ENCODE measurements around the gene PHPT1.
"Not testable (repeated sequence)": the region's sequence is repeated elsewhere in the genome, so short reads cannot be mapped to it uniquely, and the experiment has no call there.

The PHPT1 gene

GRCh38 chr9:136829412-136829811 is 19.8 kb upstream of the PHPT1 start:
- no peak for DNase-seq (ENCODE audit: low read depth)
- no peak for TF ChIP-seq CTCF (IDR thresholded peaks at IDR 0.05; ENCODE audit: low read depth, low read length, missing control alignments)
- H3K4me3 ChIP-seq (ENCODE audit: low read depth, low read length): no peak overlapping the region

GRCh38 chr9:136829981-136830885 is 19.0 kb upstream of the PHPT1 start:
- H3K4me3 ChIP-seq (ENCODE audit: low read depth, low read length): no peak overlapping the region
- DNase-seq (ENCODE audit: low read depth): no peak
- TF ChIP-seq CTCF (IDR thresholded peaks at IDR 0.05; ENCODE audit: low read depth, low read length, missing control alignments): no peak

- no peak for TF ChIP-seq CTCF (IDR thresholded peaks at IDR 0.05; ENCODE audit: low read depth, low read length, missing control alignments)
- H3K4me3 ChIP-seq (ENCODE audit: low read depth, low read length): no peak overlapping the region
- DNase-seq (ENCODE audit: low read depth): no peak
These were observed 18.0 kb upstream of the PHPT1 start for GRCh38 chr9:136831002-136831719.

DNA sequence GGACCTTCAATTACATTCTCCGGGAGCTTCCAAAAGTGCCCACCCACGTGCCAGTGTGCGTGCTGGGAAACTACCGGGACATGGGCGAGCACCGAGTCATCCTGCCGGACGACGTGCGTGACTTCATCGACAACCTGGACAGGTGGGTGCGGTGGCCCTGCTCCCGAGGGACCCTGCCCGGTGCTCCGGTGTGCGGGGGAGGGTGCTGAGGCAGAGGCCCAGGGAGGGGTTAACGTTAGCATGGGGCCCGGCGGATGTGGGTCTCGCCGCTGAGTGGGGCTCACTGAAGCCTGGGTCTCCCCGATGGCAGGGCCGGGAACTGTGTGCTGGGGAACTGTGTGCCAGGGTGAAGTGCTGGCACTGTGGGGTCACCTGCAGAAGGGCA is 17.5 kb upstream of the PHPT1 start:
- no peak for DNase-seq (ENCODE audit: low read depth)
- TF ChIP-seq CTCF (IDR thresholded peaks at IDR 0.05; ENCODE audit: low read depth, low read length, missing control alignments): no peak
- no peak overlapping the region for H3K4me3 ChIP-seq (ENCODE audit: low read depth, low read length)

- no peak for TF ChIP-seq CTCF (IDR thresholded peaks at IDR 0.05; ENCODE audit: low read depth, low read length, missing control alignments)
- no peak for DNase-seq (ENCODE audit: low read depth)
- no peak overlapping the region for H3K4me3 ChIP-seq (ENCODE audit: low read depth, low read length)
These were observed 16.6 kb upstream of the PHPT1 start for GRCh38 chr9:136832581-136832980.

DNA sequence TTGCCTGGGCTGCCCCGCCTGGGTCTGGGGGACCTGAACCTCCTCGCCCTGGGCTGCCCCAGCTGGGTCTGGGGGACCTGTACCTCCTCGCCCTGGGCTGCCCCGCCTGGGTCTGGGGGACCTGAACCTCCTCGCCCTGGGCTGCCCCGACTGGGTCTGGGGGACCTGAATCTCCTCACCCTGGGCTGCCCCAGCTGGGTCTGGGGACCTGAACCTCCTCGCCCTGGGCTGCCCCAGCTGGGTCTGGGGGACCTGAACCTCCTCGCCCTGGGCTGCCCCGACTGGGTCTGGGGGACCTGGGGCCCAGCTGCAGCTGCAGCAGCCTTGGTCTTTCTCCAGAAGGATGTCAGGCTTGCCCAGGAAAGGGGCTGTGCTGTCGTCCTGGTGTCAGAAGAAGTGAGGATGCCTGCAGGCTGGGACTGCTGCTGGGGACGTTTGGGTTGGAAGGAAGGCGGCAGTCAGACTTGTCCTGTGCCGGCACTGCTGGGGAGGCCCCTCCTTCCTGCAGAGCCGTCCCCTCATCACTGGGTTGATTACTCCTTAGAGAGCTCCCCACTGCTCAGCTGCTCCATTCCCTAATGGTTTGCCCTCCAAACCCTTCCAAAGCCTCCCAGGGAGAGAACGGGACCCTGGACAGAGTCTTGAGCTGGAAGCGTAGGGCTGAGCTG is 15.7 kb upstream of the PHPT1 start:
- H3K4me3 ChIP-seq (ENCODE audit: low read depth, low read length); DNase-seq (ENCODE audit: low read depth): not testable (repeated sequence)

Data from GM12864 (cell line).